ENCODE measurements around the gene SUSD1.

DNA sequence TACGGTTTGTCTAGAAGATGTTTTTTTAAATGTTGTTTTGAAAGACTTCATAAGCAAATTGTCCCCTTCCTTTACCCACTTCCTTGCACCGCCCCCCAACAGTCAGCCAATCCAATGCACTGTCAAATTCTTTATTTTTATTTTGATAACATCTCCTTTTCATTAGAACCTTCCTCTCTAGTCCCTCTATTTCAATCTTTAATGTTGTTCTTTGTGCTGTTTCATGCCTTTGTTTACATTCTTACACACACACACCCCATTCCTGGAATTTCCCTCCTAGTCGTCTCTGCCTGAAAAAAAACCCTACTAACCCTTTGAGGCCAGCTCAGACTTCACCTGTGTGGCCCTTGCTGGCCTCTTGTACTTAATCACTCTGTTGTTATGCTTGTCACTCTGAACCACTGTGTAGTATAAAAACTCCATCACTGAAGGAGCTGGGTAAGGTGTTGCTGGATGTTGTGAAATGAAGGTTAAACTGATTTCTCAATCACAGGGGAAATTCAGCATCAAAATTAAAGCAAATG, 145.1 kb downstream of the SUSD1 start:
- peak in 2 of 4 donors; percentile 35 to 69 for TF ChIP-seq EP300 (IDR thresholded peaks at IDR 0.05)
- TF ChIP-seq CTCF (IDR thresholded peaks at IDR 0.05), result no peak
- no peak for TF ChIP-seq POLR2A (IDR thresholded peaks at IDR 0.05)
- no peak for TF ChIP-seq POLR2AphosphoS5 (IDR thresholded peaks at IDR 0.05)

All from upper lobe of left lung (tissue), 4 donors.